Calu3 (cell line): Measurements from ENCODE around the gene SIM1. TPM values are rescaled to one million over a fixed set of nuclear protein-coding genes. Genes with fewer than 3 reads are reported as not detected.

Source experiments
- BruUV-seq: library from RNA; stranded (reverse); fragments of 400-500 nt; replicated peaks from 2 replicates; lab custom pipeline; 2021; lab: Mats Ljungman, UMichigan
- CTCF ChIA-PET: fragments of 300-600 bp; sonication (Branson Sonifier 250); formaldehyde crosslinking; loops from one replicate; lab custom pipeline; 2022; ENCODE audit warnings: antibody characterized with exemption; lab: Charles Lee
- DNase-seq: peaks from one replicate; pipeline ENCODE4 v3.0.0; 2022
- H3K27ac Mint-ChIP-seq: one replicate; pipeline ENCODE4 v1.8.0; 2022; ENCODE audit warnings: mixed read lengths; ENCODE audit not compliant: unreplicated experiment
- H3K27me3 Mint-ChIP-seq: one replicate; pipeline ENCODE4 v1.8.0; 2022; ENCODE audit warnings: mixed read lengths; ENCODE audit not compliant: unreplicated experiment
- H3K36me3 Mint-ChIP-seq: one replicate; pipeline ENCODE4 v1.8.0; 2022; ENCODE audit warnings: mild to moderate bottlenecking, moderate library complexity, mixed read lengths; ENCODE audit not compliant: insufficient read depth, unreplicated experiment
- H3K4me1 Mint-ChIP-seq: one replicate; pipeline ENCODE4 v1.8.0; 2022; ENCODE audit warnings: mild to moderate bottlenecking, low read depth, mixed read lengths; ENCODE audit not compliant: unreplicated experiment
- H3K4me3 Mint-ChIP-seq: one replicate; pipeline ENCODE4 v1.8.0; 2022; ENCODE audit warnings: mild to moderate bottlenecking, low read depth, moderate library complexity, mixed read lengths; ENCODE audit not compliant: unreplicated experiment
- H3K9me3 Mint-ChIP-seq: one replicate; pipeline ENCODE4 v1.8.0; 2022; ENCODE audit warnings: low read depth, mixed read lengths; ENCODE audit not compliant: unreplicated experiment
- CTCF ChIP-seq: fragments of 200-600 bp; IDR thresholded peaks from one replicate; pipeline ENCODE4 v1.8.0; 2022; ENCODE audit warnings: antibody characterized with exemption; ENCODE audit not compliant: unreplicated experiment
- intact Hi-C: fragments of 100-400 bp; cut with micrococcal nuclease; formaldehyde crosslinking; loops from one replicate; pipeline ENCODE4 v1.10.0; 2022; ENCODE audit not compliant: unreplicated experiment
- total RNA-seq: library from RNA; stranded (reverse); gene quantifications from 2 replicates; pipeline ENCODE4 v1.2.3, GENCODE V29; 2022

The SIM1 gene
- total RNA-seq, 1 experiment from 2014 or later = not detected

GRCh38 chr6:100475554-100476320, 11.0 kb upstream of the SIM1 start:
- intact Hi-C loops = loop anchor here (10.0 kb wide), 1 partner anchor 471 kb away; no protein-coding TSS in a partner anchor

DNA sequence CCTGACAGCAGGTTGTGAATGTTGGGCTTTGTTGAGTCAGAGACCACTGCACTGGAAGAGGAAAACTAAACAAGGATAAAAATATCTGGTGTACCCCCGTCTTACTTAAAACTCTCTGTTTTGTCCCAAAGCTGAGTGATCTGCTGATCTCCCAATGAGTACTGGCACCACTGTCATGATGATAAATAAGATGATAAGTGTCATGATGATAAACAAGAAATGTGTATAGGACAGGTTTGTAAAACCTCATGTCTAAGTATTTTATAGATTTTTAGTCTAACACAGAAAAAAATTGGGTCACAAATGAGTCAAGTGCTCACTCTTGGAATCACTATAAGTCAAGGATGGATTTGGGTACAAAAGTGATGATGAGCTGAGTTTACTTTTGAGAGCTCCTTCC, 8.5 kb upstream of the SIM1 start:
- intact Hi-C loops = loop anchor here (10.0 kb wide), 1 partner anchor 468 kb away; no protein-coding TSS in a partner anchor
- TF ChIP-seq CTCF = no peak
- DNase-seq = no peak
- CTCF ChIA-PET = interaction anchor here (2.5 kb wide), 1 partner anchor 12 kb away, joined by 10 read pairs; no protein-coding TSS in a partner anchor
- H3K36me3 Mint-ChIP-seq = no peaks in the 10 kb centered on the region
- H3K9me3 Mint-ChIP-seq = peaks cover 5% of the 10 kb centered on the region
- peaks cover 21% of the 10 kb centered on the region for H3K4me1 Mint-ChIP-seq
- no TSS peak for BruUV-seq
- H3K27ac Mint-ChIP-seq = no peak overlapping the region
- H3K4me3 Mint-ChIP-seq = no peak overlapping the region
- no peaks in the 10 kb centered on the region for H3K27me3 Mint-ChIP-seq

More at GRCh38 chr6:100475554-100476320, 11.0 kb upstream of the SIM1 start:
- no peaks in the 10 kb centered on the region for H3K36me3 Mint-ChIP-seq
- peaks cover 5% of the 10 kb centered on the region for H3K9me3 Mint-ChIP-seq
- no peak for TF ChIP-seq CTCF
- CTCF ChIA-PET = no interaction called here
- H3K4me3 Mint-ChIP-seq = no peak overlapping the region
- H3K27ac Mint-ChIP-seq = no peak overlapping the region
- no TSS peak for BruUV-seq
- peak; percentile 12 for DNase-seq
- peaks cover 23% of the 10 kb centered on the region for H3K4me1 Mint-ChIP-seq
- no peaks in the 10 kb centered on the region for H3K27me3 Mint-ChIP-seq

GRCh38 chr6:100472674-100473073, 8.0 kb upstream of the SIM1 start:
- no peak overlapping the region for H3K4me3 Mint-ChIP-seq
- peaks cover 21% of the 10 kb centered on the region for H3K4me1 Mint-ChIP-seq
- peaks cover 5% of the 10 kb centered on the region for H3K9me3 Mint-ChIP-seq
- DNase-seq = peak; percentile 34
- CTCF ChIA-PET = interaction anchor here (2.5 kb wide), 1 partner anchor 12 kb away, joined by 10 read pairs; no protein-coding TSS in a partner anchor
- H3K27me3 Mint-ChIP-seq = no peaks in the 10 kb centered on the region
- no TSS peak for BruUV-seq
- H3K27ac Mint-ChIP-seq = no peak overlapping the region
- TF ChIP-seq CTCF = no peak
- intact Hi-C loops = loop anchor here (10.0 kb wide), 1 partner anchor 468 kb away; no protein-coding TSS in a partner anchor
- no peaks in the 10 kb centered on the region for H3K36me3 Mint-ChIP-seq

DNA sequence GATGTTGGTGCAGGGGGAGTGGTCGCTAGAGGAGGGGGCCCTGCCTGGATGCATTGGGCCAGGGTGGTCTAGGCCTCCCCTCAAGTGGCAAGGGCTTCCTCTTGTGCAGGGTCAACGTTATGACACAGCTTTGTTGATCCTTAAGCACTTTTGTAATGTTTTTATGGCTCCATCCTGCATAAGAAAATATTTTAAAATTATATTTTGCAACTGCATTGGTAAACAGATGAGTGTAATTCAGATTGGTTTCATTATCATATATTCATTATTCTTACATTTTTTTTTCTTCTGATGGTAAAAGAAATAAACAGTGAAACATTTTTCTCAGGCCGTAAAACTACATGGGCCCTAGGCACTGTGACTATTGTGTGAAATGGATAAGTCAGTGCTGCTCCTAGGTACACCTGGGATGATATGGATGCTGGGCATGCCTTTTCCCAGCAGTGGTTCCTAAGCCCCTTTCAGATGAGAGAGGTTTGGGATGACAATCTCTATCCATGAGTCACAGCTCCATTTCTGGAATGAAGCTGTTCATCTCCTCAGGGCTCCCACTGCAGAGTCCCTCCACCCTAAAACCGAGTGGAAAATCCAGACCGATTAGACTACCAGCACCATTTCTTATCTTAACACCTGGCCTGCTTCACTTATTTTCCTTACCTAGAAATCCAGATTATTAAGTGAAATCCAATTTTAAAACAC, 5.8 kb upstream of the SIM1 start:
- Mint-ChIP-seq H3K27me3 (no peaks in the 10 kb centered on the region), H3K4me1 (peaks cover 10% of the 10 kb centered on the region), H3K4me3 (no peak overlapping the region), H3K36me3 (no peaks in the 10 kb centered on the region), H3K27ac (no peak overlapping the region), H3K9me3 (no peaks in the 10 kb centered on the region)
- CTCF ChIA-PET = no interaction called here
- intact Hi-C loops = loop anchor here (10.0 kb wide), 1 partner anchor 466 kb away; no protein-coding TSS in a partner anchor
- no TSS peak for BruUV-seq
- no peak for DNase-seq
- TF ChIP-seq CTCF = no peak
